HCT116 (cell line): ENCODE measurements around the gene C11orf87.

Source experiments
- CEBPB ChIP-seq: IDR thresholded peaks from 2 replicates; pipeline ENCODE4 v1.6.1; 2012; ENCODE audit warnings: low read depth
- CTCF ChIP-seq, 3 experiments: fragments of 200-600 bp in 1 of 3; sonication (generic) in 1 of 3; IDR thresholded peaks in 2 of 3; conservative IDR thresholded peaks in 1 of 3; 2 replicates each; pipeline ENCODE4 v1.5.1; 2012 to 2017; ENCODE audit warnings: low read depth in 2 of 3, low read length in 2 of 3, antibody characterized with exemption in 1 of 3, borderline replicate concordance in 1 of 3, control low read depth in 1 of 3, mild to moderate bottlenecking in 1 of 3, mixed read lengths in 1 of 3, mixed run types in 1 of 3, moderate library complexity in 1 of 3; ENCODE audit not compliant: insufficient read depth in 1 of 3
- EGR1 ChIP-seq: IDR thresholded peaks from 2 replicates; pipeline ENCODE4 v1.6.1; 2012; ENCODE audit warnings: low read depth
- EZH2 ChIP-seq: fragments of 200-600 bp; sonication (generic); IDR thresholded peaks from 2 replicates; pipeline ENCODE4 v1.6.1; 2017; ENCODE audit warnings: antibody characterized with exemption, mixed run types
- EZH2phosphoT487 ChIP-seq: fragments of 200-600 bp; IDR thresholded peaks from 2 replicates; pipeline ENCODE4 v1.6.1; 2018; ENCODE audit warnings: antibody characterized with exemption, borderline replicate concordance
- FOSL1 ChIP-seq: IDR thresholded peaks from 2 replicates; pipeline ENCODE4 v1.6.1; 2012; ENCODE audit warnings: low read depth
- POLR2A ChIP-seq: IDR thresholded peaks from 2 replicates; pipeline ENCODE4 v1.7.0; 2011; ENCODE audit warnings: borderline replicate concordance; ENCODE audit not compliant: insufficient read depth, insufficient read length; ENCODE audit errors: extremely low read depth
- REST ChIP-seq: IDR thresholded peaks from 2 replicates; pipeline ENCODE4 v1.6.1; 2012; ENCODE audit warnings: low read depth
- SIN3A ChIP-seq: IDR thresholded peaks from 2 replicates; pipeline ENCODE4 v1.6.1; 2012; ENCODE audit warnings: low read depth
- YY1 ChIP-seq: IDR thresholded peaks from 2 replicates; pipeline ENCODE4 v1.6.1; 2011; ENCODE audit warnings: low read length, low read depth, moderate library complexity, mild to moderate bottlenecking; ENCODE audit not compliant: insufficient replicate concordance; ENCODE audit errors: extremely low read depth
- ZNF274 ChIP-seq: fragments of 200-500 bp; sonication (Bioruptor generic); IDR thresholded peaks from 2 replicates; pipeline ENCODE4 v1.6.1; 2014; ENCODE audit warnings: mild to moderate bottlenecking, low read depth, low read length, inconsistent platforms
- TF ChIP-seq, protein P1 (sequence below): IDR thresholded peaks from 2 replicates; pipeline ENCODE4 v1.6.1; 2012

DNA sequence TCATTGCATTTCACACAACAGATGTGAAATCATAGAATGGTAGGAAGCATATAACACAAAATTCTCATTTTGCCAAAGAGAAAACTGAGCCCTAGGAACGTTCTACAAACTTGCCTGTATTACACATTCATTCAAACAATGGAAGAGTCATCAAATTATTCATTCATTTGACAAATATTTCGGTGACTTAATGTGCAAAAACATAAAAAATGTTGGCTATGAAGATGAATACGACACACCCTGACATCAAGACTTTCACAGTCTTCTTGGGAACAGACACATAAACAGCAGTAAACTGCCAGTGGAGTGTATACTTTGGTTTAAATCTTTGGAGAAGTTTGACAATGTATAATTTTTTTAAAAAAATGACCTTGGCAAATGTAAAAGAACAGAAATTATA is 20.4 kb upstream of the C11orf87 start:
- TF ChIP-seq CTCF (IDR thresholded peaks at IDR 0.05 in 2 of 3, conservative IDR thresholded peaks at IDR 0.05 in 1 of 3; ENCODE audit: borderline replicate concordance in 1 of 3, insufficient read depth in 1 of 3, low read depth in 2 of 3, low read length in 2 of 3) (no peak), CEBPB (no peak), YY1 (no peak), POLR2A (no peak), SIN3A (no peak), ZNF274 (no peak), EZH2phosphoT487 (no peak), EGR1 (no peak), EZH2 (no peak), REST (no peak), FOSL1 (no peak)
- TF ChIP-seq, protein P1, sequence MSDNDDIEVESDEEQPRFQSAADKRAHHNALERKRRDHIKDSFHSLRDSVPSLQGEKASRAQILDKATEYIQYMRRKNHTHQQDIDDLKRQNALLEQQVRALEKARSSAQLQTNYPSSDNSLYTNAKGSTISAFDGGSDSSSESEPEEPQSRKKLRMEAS, result no peak
